Activated CD4-positive, CD25-positive, alpha-beta regulatory T cell (primary cell): ENCODE results near the gene SLC25A48.

Experiments used
- DNase-seq, 4 experiments: peaks; one replicate each; lab custom pipeline; 2025; lab: John Stamatoyannopoulos, UW

SLC25A48 gene, protein sequence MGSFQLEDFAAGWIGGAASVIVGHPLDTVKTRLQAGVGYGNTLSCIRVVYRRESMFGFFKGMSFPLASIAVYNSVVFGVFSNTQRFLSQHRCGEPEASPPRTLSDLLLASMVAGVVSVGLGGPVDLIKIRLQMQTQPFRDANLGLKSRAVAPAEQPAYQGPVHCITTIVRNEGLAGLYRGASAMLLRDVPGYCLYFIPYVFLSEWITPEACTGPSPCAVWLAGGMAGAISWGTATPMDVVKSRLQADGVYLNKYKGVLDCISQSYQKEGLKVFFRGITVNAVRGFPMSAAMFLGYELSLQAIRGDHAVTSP

DNA sequence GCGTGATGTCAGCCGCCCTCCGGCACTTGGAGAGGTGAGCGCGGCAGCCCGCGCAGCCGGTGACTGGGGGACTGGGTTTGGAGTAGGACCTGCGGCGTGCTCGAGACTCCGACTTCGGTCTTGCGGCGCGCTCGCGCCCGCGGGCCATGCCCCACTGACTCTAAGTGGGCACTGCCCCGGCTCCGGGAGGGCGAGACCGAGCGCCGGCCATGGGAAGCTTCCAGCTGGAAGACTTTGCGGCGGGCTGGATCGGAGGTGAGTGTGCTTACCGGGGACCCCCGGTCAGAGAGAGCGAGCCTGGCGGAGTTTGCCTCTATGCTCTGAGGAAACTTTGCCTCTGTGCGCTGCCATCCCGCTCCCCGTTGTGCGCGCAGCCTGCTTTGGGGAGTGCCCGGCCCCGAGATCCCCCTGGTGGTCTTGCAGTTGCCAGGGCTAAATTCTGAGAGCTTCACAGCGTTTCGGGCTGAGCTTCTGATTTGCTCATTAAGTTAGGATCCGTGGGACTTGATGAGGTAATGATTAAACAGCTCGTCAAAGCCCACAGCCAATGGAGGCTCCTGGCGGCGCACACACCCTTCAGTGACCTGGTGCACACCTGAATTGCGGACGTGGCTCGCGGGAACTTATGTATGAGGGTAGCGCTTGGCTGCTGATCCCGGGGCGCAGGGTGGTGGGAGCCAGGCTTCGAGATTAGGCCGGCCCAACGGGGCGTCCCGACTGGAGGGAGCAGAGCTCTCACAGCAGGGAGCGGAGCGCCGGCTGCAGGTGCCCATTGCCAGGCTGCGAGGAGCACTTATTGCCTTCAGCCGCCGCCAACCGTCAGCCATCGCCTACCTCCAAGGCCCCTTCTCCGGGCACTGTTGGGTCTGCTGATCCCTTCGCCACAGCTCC is at the start of gene SLC25A48:
Gene SLC25A48, plus strand, starts transcription at position 25 of the 891 bp plus-strand sequence. Its CDS starts 185 bp downstream, at position 210.
- no peak for DNase-seq

DNA sequence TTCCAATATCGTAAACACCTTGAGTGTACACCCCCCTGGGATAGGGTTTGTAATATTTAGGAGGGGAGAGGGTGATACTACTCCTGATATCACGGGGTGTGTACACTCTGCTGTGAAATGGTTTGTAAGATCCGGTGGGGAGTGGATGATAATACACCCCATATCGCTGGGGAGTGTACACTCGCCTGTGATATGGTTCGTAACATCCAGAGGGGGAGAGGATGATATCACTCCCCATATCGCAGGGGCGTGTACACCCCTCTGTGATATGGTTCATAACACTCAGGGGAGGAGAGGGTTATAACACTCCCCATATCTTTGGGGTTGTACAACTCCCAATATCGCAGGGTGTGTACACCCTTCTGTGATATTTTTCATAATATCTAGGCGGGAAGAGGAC is 33.8 kb upstream of the SLC25A48 start:
- DNase-seq, result no peak

DNA sequence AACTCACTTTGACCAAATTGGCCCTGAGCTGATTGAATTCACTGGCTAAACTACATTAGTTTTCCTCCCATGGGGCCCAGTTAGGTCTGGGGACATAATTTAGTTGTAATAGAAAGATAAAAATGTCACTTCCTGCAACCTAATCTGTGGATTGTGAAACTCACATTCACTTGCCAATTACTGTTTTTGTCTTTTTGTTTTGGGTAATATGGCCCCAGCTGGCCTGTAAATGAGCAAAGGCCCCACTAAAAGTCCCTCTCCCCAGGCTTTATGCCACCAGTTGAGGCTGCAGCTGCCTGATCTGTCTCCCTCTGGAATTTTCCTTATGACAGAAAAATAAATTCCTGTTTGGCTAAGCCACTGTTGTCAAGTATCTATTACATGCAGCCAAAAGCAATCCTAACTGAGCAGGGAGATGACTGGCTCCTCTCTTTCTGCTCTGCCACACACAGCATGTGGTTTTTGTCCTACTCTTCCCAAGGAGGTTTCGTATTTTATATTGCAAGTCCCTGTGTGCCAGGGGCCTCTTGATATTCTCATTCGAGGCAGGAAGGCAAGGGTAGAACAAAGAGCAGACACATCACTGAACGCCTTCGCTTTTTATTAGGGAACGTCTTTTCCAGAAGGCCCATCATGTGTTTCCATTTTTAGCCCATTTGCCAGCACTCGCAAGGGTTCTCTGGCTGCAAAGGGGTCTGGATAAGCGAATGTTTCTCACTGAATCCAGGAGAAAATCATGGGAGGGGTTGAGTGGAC is 24.1 kb upstream of the SLC25A48 start:
- DNase-seq, result no peak

DNA sequence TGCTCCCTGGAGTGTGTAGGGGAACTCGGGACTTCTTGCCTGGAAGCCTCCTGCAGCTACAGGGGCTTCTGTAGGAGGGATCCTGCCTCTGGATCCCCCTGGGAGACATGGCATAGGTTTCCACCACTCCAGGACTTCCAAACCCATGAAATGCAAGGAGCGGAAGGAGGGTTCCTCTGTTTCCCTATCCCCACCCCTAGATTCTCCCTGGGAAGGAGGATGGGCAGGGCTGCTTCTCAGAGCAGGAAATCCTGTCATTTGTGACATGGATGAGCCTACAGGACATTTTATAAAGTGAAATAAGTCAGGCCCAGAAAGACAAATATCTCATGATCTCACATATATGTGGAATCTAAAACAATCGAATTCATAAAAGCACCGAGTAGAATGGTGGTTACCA is 23.5 kb upstream of the SLC25A48 start:
- DNase-seq, result no peak

DNA sequence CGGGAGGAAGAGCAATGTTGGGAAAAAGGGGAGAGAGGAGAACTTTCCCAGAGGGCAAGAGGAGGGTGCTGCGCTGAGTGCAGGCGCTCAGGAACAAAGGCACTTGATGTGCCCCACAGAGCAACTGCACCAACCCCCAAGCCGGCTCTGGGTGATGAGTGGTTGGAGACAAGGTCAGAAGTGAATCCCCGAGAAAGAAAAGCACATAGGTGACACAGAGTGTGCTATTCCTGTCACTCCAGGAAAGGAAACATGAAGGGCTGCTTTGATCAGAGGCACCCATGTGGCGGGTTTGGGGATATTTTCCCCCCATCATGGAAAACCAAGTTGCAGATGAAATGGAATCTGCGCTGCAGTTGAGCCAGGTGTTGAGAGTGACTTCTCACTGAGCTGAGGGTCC is 20.7 kb upstream of the SLC25A48 start:
- DNase-seq, result no peak

DNA sequence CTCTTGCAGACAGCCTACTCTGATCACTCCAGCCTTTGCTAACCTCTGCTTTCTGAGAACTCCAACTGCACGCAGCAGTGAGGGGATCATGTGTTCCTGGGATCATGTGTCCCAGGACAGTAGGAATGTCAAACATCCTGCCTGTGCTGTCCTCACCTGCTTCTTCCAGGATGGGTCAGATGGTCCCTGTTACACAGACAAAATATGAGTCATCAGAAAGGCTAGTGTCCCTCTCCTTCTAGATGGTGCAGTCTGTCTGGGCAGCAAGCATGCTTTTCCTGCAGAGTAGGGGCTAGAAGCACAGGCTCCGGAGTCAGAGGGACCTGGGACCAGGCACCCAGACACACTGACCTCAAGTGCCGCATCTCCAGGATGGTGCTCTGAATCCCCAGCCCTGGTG is 20.1 kb upstream of the SLC25A48 start:
- DNase-seq, result no peak

DNA sequence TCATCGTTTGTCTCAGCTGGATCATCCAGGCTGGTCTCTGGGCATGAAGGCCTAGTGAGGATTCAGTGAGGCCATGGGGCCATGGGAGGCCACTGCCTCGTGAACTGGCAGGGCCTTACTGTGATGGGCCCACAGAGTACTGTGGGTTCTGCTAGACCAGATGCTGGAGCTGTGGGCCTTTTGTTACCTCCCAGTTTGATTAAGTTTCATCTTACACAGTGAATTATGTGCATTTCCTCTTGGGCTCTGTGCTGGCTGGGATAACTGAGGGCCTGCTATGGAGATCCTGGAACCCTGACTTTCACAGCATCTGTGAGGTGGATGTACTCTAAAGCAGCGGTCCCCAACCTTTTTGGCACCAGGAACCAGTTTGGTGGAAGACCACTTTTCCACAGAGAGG is 19.7 kb upstream of the SLC25A48 start:
- no peak for DNase-seq

DNA sequence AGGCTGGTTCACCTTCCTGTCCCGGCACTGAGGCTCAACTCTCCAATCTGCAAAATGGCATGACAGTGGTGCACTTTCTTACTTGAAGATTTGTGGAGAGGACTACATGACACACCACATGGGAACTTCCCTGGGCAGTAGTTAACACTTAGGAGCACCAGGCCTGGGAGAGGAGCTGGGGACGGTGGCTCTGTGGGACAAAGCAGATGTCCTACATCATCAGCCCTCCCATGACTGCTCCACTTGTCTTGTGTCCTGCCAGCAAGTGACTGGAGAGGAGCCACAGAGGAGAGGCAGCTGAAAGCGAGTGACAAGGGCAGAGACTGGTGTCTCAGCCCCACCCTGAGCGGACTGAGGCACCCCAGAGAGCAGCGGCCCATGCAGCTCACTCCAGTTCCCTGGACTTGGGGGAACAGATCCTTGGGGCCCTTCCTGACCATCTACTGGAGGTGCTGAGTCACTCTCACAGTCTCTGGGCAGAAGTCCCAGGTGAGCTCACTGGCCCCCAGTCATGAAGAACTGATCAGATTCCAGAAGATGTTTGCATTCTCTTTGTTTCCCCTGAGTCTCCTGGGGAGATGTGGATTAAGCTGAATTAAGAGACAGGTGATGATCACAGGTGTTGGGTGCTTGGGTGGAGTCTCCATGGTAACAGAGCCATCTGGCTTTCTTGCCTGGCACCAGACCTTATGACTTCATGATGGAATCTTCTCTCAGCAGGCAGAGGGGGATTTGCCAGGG is 13.2 kb upstream of the SLC25A48 start:
- no peak for DNase-seq

DNA sequence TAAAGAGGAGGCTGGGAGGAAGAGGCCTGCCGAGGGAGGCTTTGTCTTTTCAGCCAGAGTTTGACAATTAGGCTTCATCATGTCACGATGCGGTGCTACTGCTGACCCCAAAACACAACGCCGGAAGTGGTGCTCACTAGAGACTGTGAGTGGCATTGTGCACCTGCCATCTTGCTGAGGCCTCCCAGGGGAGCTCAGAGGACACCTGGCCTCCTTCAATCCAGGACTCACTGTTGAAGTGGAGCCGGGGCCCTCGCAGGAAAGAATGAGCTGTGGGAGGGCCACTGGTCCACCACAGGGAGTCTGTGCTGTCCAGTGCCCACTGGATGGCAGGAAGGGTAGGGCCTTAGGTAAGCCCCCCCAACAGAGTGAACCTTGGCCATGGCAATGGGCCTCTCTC is 12.7 kb upstream of the SLC25A48 start:
- no peak for DNase-seq

DNA sequence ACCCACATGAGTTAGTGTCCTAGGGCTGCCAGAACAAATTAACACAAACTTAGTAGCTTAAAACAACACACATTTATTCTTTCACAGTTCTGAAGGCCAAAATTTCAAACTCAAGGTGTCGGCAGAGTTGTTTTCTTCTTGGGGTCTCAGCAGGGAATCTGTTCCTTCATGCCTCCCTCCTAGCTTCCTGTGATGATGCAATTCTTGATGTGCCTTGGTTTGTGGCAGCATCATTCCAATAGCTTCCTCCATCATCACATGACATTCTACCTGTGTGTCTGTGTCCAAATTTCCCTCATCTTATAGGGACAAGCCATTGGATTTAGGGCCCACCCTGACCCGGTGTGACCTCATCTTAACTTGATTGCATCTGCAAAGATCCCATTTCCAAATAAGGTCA is 12.2 kb upstream of the SLC25A48 start:
- DNase-seq, result no peak

DNA sequence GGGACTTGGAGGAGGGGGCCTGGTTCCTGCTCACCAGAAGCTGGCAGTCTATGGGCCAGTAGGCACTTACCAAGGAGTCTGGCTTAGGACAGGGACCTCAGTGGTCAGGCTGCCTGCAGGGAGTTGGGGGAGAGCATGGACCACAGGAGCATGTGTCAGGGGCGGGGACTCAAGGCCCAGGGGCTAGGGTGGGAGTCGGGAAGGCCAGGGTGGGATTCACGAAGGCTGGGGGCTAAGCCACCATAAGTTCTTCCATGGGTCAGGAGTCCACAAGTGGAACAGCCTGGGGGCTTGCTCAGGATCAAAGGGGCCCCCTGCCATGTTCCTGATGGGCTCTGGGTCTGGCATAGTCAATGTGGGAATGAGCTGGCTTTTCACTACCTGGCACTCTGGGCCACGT is 11.5 kb upstream of the SLC25A48 start:
- no peak for DNase-seq

DNA sequence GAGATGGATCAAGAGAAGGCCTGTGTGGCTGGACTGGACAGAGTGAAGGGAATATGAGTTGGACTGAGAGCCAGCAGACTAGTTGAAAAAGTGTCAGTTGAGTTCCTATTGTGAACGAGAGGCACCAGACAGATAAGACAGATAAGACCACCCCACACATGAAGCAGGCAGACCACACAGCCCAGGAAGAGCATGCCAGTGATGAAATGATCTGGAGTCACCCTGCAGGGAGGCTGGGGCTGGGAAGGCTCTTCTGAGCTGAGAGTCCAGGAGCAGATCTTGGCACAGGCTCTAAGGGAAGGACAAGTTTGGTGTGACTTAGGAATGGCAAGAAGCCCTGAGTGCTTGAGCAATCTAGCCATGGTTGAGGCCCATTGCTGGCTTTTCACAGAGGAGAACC is 10.6 kb upstream of the SLC25A48 start:
- no peak for DNase-seq

DNA sequence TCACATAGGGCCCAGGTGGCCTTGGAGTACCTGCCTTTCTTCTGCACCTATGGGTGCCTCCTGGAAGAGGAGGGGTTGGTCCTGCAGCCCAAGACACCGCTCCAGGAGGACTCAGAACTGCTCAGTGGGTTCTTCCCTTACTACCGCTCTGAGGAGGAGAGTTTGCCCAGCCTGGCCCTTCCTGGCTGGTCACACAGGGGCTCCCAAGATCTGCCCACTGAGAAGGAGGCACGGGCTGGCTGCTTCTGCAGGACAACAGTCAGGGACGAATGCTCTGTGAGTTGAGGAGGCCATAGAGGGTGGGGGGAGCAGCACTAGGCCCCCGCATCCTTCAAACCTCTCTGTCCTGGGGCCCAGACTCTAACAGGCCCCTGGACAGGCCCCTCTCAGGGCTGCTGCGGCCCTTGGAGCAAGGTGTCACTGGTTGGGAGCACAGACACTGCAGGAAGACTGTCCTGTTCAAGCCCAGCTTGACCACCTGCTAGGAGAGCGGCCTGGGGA is 9.9 kb upstream of the SLC25A48 start:
- no peak for DNase-seq

DNA sequence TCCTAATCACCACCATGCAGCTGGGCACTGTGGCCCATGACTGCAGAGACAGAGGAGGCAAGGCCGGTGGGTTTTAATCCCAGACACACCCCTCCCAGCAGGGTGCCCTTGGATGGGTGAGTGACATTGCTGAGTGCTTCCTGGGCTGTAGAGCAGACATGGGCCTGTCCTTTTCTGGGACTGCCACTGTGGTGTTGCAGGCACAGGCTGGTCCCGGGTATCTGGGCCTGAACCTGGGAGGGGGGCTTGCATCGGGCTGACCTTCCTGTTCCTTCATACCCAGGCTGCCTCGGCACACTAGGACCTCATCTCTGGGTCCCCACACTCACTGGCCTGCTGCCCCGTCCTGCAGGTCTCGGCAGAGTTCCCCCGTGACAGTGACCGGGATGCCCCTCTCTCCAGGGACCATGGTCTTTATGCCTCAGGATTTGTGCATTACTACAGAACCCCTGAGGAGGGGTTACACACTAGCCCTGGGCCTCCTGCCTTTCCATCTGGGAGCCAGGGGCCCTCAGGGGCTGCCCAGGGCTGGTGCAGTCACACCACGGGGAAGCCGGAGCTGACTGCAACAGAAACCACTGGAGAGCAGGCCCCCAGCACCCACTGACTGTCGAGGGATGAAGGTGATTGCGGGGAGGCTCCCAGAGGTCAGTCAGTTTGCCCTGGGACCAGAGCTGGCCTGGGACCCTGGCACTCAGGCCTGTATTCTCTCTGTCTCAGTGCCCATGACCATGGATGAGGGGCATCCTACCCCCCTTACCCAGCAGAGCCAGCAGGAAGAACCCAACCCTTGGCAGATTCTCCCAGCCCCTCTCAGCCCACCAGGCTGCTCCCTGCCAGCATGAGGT is 8.9 kb upstream of the SLC25A48 start:
- no peak for DNase-seq

DNA sequence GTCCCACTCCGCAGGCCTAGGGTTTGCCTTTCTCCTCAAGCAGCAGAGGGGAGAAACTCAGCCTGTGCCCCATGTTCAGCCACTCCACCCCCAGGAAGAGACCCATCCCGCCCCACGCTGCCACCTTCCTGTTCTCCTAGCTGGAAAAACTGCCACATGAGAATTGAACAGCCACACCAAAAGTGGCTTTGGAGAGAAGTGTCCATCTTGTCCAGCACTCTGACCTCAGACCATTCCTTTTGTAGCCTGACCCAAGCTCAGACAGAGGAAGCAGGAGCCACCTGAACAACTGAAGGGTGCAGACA is 8.3 kb upstream of the SLC25A48 start:
- no peak for DNase-seq

DNA sequence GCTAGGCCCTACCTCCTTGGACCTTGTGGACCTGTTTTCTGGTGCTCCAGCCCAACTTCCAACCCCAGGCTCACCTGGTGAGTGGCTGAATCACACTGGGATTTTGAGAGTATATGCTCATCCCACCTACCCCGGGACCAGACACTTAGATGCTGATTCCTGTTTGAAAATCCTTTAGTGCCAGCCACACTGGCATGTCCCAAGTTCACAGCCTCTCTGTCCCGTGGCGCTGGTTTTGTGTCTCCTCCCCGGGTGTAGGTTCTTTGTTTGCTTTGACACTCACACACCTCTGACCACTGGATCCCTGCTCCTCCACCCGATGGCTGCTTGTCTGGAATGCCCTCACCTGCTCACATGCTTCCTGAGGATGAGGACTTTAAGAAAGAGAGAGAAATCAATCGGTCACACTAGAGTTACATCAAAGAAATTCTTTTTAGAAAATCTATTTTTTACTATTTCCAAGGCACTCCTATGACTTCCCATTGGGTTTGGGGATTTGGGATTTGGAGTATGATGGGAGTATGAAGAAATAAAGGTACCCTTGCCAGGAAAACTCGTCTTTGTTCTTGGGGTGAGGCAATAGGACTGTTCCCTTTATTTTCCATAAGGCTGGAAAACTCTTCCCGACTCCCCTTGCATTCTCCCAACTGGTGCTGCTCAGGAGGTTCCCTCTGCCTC is 7.3 kb upstream of the SLC25A48 start:
- no peak for DNase-seq

DNA sequence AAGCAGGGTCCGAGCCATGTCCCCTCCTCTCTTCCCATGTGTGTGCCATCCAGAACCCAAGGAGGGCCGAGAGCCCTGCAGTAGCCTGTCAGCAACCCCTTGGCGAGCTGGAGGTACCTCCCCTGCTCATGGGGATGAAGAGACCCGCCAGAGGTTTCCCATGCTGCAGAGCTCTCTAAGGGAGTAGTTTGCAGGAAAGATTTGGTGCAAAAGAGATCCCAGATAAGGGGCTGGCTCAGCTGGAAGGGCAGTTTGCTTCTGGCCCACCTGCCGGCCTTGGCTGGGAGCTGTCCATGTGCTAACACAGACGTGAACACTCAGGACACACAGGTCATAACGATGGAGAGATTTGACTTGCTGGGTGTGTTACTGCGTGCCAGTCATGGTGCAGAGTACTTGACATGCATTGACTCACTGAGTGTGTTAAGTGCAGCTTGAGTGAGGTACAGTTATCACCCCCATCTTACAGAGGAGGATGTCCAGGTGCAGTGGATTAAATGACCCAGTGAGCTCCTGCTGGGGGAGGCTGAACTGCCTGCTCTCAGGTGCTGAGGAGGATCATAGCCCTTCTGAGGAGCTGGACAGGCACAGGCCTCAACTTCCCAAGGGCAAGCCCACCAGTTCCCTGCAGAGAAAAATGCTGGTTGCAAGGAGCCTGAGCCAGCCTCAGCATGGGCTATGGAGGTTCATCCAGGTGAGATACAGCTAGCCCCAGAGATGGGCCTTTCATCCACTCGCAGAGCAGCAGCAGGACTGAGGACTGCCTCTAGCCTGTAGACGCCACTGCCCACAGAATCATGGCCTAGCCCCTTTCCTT is 6.3 kb upstream of the SLC25A48 start:
- no peak for DNase-seq

DNA sequence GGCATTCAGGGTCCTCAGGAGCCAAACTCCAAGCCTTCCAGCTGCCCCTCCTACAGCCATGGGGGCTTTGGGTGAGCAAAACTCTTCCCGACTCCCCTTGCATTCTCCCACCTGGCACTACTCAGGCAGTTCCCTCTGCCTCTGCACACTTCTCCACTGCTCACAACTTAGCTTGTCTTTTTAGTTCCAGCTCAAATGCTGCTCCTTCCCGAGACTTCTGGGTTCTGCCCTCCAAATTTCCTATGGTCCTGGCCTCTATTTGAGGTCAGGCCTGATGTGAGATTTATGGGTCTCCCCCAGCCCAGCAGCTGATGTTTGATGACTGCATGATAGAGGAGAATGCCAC is 5.7 kb upstream of the SLC25A48 start:
- no peak for DNase-seq

DNA sequence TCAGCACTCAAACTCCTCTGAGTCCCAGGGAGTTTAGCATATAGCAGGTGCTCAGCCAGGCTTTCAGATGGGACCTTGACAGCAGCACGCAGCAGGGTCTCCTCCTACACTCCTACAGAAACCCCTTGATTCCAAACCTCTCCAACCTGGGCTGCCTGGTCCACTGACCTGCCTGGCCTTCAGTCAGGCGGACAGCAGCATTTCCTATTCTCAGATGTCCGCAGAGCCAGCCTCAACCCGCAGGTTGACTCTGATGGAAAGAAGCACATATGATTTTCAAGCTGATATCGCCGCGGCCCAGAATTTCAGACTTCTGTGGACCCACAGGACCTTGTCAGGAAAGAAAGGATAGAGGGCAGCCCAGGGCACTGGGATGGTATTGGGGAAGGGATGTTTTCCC is 5.3 kb upstream of the SLC25A48 start:
- no peak for DNase-seq
